ENCODE measurements around the gene ZNF518B. TPM values are rescaled to one million over a fixed set of nuclear protein-coding genes. Genes with fewer than 3 reads are reported as not detected.

ZNF518B gene
- total and polyA plus RNA-seq, 2 donors (not counting 1 experiment from before 2014, with no cell fraction given) = 12.4 to 20.0 TPM

- Histone ChIP-seq H3K4me1 (ENCODE audit: control insufficient read depth, extremely low read depth, insufficient read depth, low read length) (no peaks in the 10 kb centered on the region), H3K4me2 (ENCODE audit: extremely low read depth, insufficient read depth, low read length) (no peak overlapping the region), H3K36me3 (ENCODE audit: control insufficient read depth, insufficient read depth, low read length) (no peaks in the 10 kb centered on the region), H3K9ac (ENCODE audit: insufficient read depth, low read length) (no peak overlapping the region), H3K79me2 (ENCODE audit: control insufficient read depth, insufficient read depth, low read length) (no peaks in the 10 kb centered on the region), H4K20me1 (ENCODE audit: control insufficient read depth, extremely low read depth, insufficient read depth, low read length) (no peaks in the 10 kb centered on the region), H2AFZ (ENCODE audit: low read length) (no peak overlapping the region), H3K27ac (ENCODE audit: insufficient read depth, low read length) (no peak overlapping the region), H3K27me3 (ENCODE audit: control insufficient read depth, insufficient read depth, low read length) (no peaks in the 10 kb centered on the region), H3K4me3 (replicated peaks in 1 of 4; ENCODE audit: control extremely low read depth in 1 of 4, insufficient read depth in 1 of 4, low read depth in 3 of 4, low read length in 4 of 4) (no peak overlapping the region), H3K9me3 (ENCODE audit: control insufficient read depth, insufficient read depth, low read depth, low read length) (no peaks in the 10 kb centered on the region)
- no peak for TF ChIP-seq CTCF (conservative IDR thresholded peaks at IDR 0.05 in 1 of 2, IDR thresholded peaks at IDR 0.05 in 1 of 2; ENCODE audit: low read depth in 1 of 2, low read length in 2 of 2)
- TF ChIP-seq EZH2 (IDR thresholded peaks at IDR 0.05; ENCODE audit: low read length, missing control alignments) = no peak
- no peak for DNase-seq (ENCODE audit: low read depth in 2 of 2)
These were observed 23.4 kb upstream of the ZNF518B start for GRCh38 chr4:10480616-10481015.

DNA sequence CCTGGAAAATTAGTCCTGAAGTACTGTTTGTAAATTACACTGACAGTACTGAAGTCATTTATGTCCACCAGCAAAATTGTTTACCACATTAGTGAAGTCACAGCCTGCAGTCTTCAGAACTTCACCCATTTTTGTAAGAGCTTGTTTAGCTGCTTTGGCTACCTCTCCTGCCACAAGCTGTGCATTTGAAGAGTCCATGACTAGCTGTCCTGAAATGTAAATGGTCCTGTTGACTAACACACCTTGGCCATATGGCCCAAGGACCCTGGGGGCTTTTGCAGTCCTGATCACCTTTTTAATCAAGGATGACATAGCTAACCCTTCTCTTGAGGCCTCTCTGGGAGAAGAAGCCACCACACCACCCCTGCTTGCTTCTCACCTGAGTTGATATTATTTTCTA is 21.4 kb upstream of the ZNF518B start:
- no peak for DNase-seq (ENCODE audit: low read depth in 2 of 2)
- Histone ChIP-seq H3K79me2 (ENCODE audit: control insufficient read depth, insufficient read depth, low read length) (no peaks in the 10 kb centered on the region), H4K20me1 (ENCODE audit: control insufficient read depth, extremely low read depth, insufficient read depth, low read length) (no peaks in the 10 kb centered on the region)

DNA sequence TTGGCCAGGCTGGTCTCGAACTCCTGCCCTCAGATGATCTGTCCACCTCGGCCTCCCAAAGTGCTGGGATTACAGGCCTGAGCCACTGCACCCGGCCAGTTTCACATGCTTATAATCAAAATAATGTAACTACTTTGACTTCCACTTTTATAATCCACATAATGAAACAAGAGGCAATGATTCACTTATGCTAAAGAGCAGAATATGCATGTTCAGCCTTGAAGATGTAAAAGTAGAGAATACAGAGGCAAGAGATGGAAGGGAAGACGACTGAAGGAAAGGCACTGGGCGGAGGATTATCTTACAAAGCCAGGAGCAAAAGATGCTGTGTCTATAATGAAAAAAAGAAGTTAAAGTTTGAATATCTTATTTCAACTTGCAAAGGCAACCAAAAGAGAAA is 13.3 kb upstream of the ZNF518B start:
- DNase-seq (ENCODE audit: low read depth in 2 of 2) = no peak
- Histone ChIP-seq H3K4me1 (ENCODE audit: control insufficient read depth, extremely low read depth, insufficient read depth, low read length) (no peaks in the 10 kb centered on the region), H3K4me3 (replicated peaks in 1 of 4; ENCODE audit: control extremely low read depth in 1 of 4, insufficient read depth in 1 of 4, low read depth in 3 of 4, low read length in 4 of 4) (no peak overlapping the region), H3K4me2 (ENCODE audit: extremely low read depth, insufficient read depth, low read length) (no peak overlapping the region), H3K9ac (ENCODE audit: insufficient read depth, low read length) (no peak overlapping the region), H3K27ac (ENCODE audit: insufficient read depth, low read length) (no peak overlapping the region), H4K20me1 (ENCODE audit: control insufficient read depth, extremely low read depth, insufficient read depth, low read length) (no peaks in the 10 kb centered on the region), H2AFZ (ENCODE audit: low read length) (no peak overlapping the region), H3K27me3 (ENCODE audit: control insufficient read depth, insufficient read depth, low read length) (no peaks in the 10 kb centered on the region), H3K9me3 (ENCODE audit: control insufficient read depth, insufficient read depth, low read depth, low read length) (no peaks in the 10 kb centered on the region), H3K79me2 (ENCODE audit: control insufficient read depth, insufficient read depth, low read length) (no peaks in the 10 kb centered on the region), H3K36me3 (ENCODE audit: control insufficient read depth, insufficient read depth, low read length) (no peaks in the 10 kb centered on the region)
- no peak for TF ChIP-seq EZH2 (IDR thresholded peaks at IDR 0.05; ENCODE audit: low read length, missing control alignments)
- TF ChIP-seq CTCF (conservative IDR thresholded peaks at IDR 0.05 in 1 of 2, IDR thresholded peaks at IDR 0.05 in 1 of 2; ENCODE audit: low read depth in 1 of 2, low read length in 2 of 2) = no peak

More for the DNA sequence above, 21.4 kb upstream of the ZNF518B start:
- Histone ChIP-seq H3K27me3 (ENCODE audit: control insufficient read depth, insufficient read depth, low read length) (no peaks in the 10 kb centered on the region), H3K4me3 (replicated peaks in 1 of 4; ENCODE audit: control extremely low read depth in 1 of 4, insufficient read depth in 1 of 4, low read depth in 3 of 4, low read length in 4 of 4) (no peak overlapping the region), H3K9ac (ENCODE audit: insufficient read depth, low read length) (no peak overlapping the region), H3K4me1 (ENCODE audit: control insufficient read depth, extremely low read depth, insufficient read depth, low read length) (no peaks in the 10 kb centered on the region), H2AFZ (ENCODE audit: low read length) (no peak overlapping the region), H3K4me2 (ENCODE audit: extremely low read depth, insufficient read depth, low read length) (no peak overlapping the region), H3K9me3 (ENCODE audit: control insufficient read depth, insufficient read depth, low read depth, low read length) (no peaks in the 10 kb centered on the region), H3K27ac (ENCODE audit: insufficient read depth, low read length) (no peak overlapping the region), H3K36me3 (ENCODE audit: control insufficient read depth, insufficient read depth, low read length) (no peaks in the 10 kb centered on the region)
- TF ChIP-seq EZH2 (IDR thresholded peaks at IDR 0.05; ENCODE audit: low read length, missing control alignments) (no peak), CTCF (conservative IDR thresholded peaks at IDR 0.05 in 1 of 2, IDR thresholded peaks at IDR 0.05 in 1 of 2; ENCODE audit: low read depth in 1 of 2, low read length in 2 of 2) (no peak)

Data from fibroblast of lung (primary cell).